Stimulated activated effector memory CD8-positive, alpha-beta T cell treated with anti-CD3 and anti-CD28 coated beads, Interleukin-12 subunit alpha, Interleukin-12 subunit beta, amount 100 ng/mL, for 72 hours (primary cell): ENCODE measurements around the gene NKX6-2.

Experiments
- ATAC-seq: fragments of 150-1000 bp; cut with Tn5 transposase; 2 replicates; pipeline ENCODE4 v1.10.0; 2021
- DNase-seq, 2 donors: peaks; one replicate each; pipeline ENCODE4 v3.0.0; 2021 to 2022; ENCODE audit warnings: low spot score in 2 of 2
- H3K27ac Mint-ChIP-seq: one replicate; pipeline ENCODE4 v1.8.0; 2022; ENCODE audit warnings: mild to moderate bottlenecking, mixed read lengths
- H3K36me3 Mint-ChIP-seq: one replicate; pipeline ENCODE4 v1.8.0; 2022; ENCODE audit warnings: mild to moderate bottlenecking, mixed read lengths
- H3K4me1 Mint-ChIP-seq: one replicate; pipeline ENCODE4 v1.8.0; 2022; ENCODE audit warnings: mixed read lengths
- H3K4me3 Mint-ChIP-seq: one replicate; pipeline ENCODE4 v1.8.0; 2022; ENCODE audit warnings: mild to moderate bottlenecking, mixed read lengths
- H3K9me3 Mint-ChIP-seq: one replicate; pipeline ENCODE4 v1.8.0; 2022; ENCODE audit warnings: mixed read lengths

NKX6-2 gene

GRCh38 chr10:132762267-132762666 lies 23.7 kb downstream of the NKX6-2 start:
- Mint-ChIP-seq H3K27ac (no peak overlapping the region), H3K4me3 (no peak overlapping the region), H3K4me1 (peaks cover 5% of the 10 kb centered on the region), H3K36me3 (no peaks in the 10 kb centered on the region), H3K9me3 (no peaks in the 10 kb centered on the region)
- DNase-seq = no peak
- no peak for ATAC-seq

GRCh38 chr10:132761395-132762060 lies 24.4 kb downstream of the NKX6-2 start:
- no peak overlapping the region for H3K4me3 Mint-ChIP-seq
- ATAC-seq (no peak), DNase-seq (no peak)
- no peaks in the 10 kb centered on the region for H3K9me3 Mint-ChIP-seq
- peaks cover 5% of the 10 kb centered on the region for H3K4me1 Mint-ChIP-seq
- H3K36me3 Mint-ChIP-seq = no peaks in the 10 kb centered on the region
- H3K27ac Mint-ChIP-seq = no peak overlapping the region

- no peak for ATAC-seq
- Mint-ChIP-seq H3K27ac (no peak overlapping the region), H3K4me3 (no peak overlapping the region), H3K9me3 (no peaks in the 10 kb centered on the region), H3K36me3 (peaks cover 6% of the 10 kb centered on the region), H3K4me1 (peaks cover under 1% of the 10 kb centered on the region)
- DNase-seq = no peak
Measured at GRCh38 chr10:132758865-132759264, 27.1 kb downstream of the NKX6-2 start.

- no peaks in the 10 kb centered on the region for H3K4me1 Mint-ChIP-seq
- H3K4me3 Mint-ChIP-seq = no peak overlapping the region
- ATAC-seq (no peak), DNase-seq (no peak)
- no peaks in the 10 kb centered on the region for H3K9me3 Mint-ChIP-seq
- peaks cover 6% of the 10 kb centered on the region for H3K36me3 Mint-ChIP-seq
- no peak overlapping the region for H3K27ac Mint-ChIP-seq
Measured at GRCh38 chr10:132757171-132757570, 28.8 kb downstream of the NKX6-2 start.

GRCh38 chr10:132756591-132756990 lies 29.4 kb downstream of the NKX6-2 start:
- DNase-seq = no peak
- H3K9me3 Mint-ChIP-seq = no peaks in the 10 kb centered on the region
- no peak overlapping the region for H3K4me3 Mint-ChIP-seq
- peaks cover 6% of the 10 kb centered on the region for H3K36me3 Mint-ChIP-seq
- no peak overlapping the region for H3K27ac Mint-ChIP-seq
- no peaks in the 10 kb centered on the region for H3K4me1 Mint-ChIP-seq
- ATAC-seq = no peak

- no peak for ATAC-seq
- H3K36me3 Mint-ChIP-seq = peaks cover 6% of the 10 kb centered on the region
Measured at GRCh38 chr10:132755166-132755711, 30.7 kb downstream of the NKX6-2 start.

GRCh38 chr10:132754071-132754470 lies 31.9 kb downstream of the NKX6-2 start:
- no peak for DNase-seq
- H3K4me1 Mint-ChIP-seq = no peaks in the 10 kb centered on the region
- H3K9me3 Mint-ChIP-seq = no peaks in the 10 kb centered on the region
- H3K36me3 Mint-ChIP-seq = peaks cover 6% of the 10 kb centered on the region
- no peak overlapping the region for H3K4me3 Mint-ChIP-seq
- no peak for ATAC-seq
- H3K27ac Mint-ChIP-seq = no peak overlapping the region

More at GRCh38 chr10:132755166-132755711, 30.7 kb downstream of the NKX6-2 start:
- Mint-ChIP-seq H3K4me1 (no peaks in the 10 kb centered on the region), H3K9me3 (no peaks in the 10 kb centered on the region), H3K4me3 (no peak overlapping the region), H3K27ac (no peak overlapping the region)
- DNase-seq = no peak

GRCh38 chr10:132753596-132753995 lies 32.4 kb downstream of the NKX6-2 start:
- Mint-ChIP-seq H3K4me3 (no peak overlapping the region), H3K27ac (no peak overlapping the region), H3K9me3 (no peaks in the 10 kb centered on the region), H3K4me1 (no peaks in the 10 kb centered on the region), H3K36me3 (peaks cover 6% of the 10 kb centered on the region)
- ATAC-seq = no peak
- DNase-seq = no peak

GRCh38 chr10:132752961-132753360 lies 33.0 kb downstream of the NKX6-2 start:
- Mint-ChIP-seq H3K36me3 (peaks cover 10% of the 10 kb centered on the region), H3K4me3 (no peak overlapping the region), H3K4me1 (no peaks in the 10 kb centered on the region), H3K9me3 (no peaks in the 10 kb centered on the region), H3K27ac (no peak overlapping the region)
- DNase-seq (no peak), ATAC-seq (no peak)

- ATAC-seq (no peak), DNase-seq (no peak)
- no peak overlapping the region for H3K4me3 Mint-ChIP-seq
- peaks cover 11% of the 10 kb centered on the region for H3K36me3 Mint-ChIP-seq
- no peak overlapping the region for H3K27ac Mint-ChIP-seq
- H3K4me1 Mint-ChIP-seq = no peaks in the 10 kb centered on the region
- H3K9me3 Mint-ChIP-seq = no peaks in the 10 kb centered on the region
Measured at GRCh38 chr10:132752378-132752777, 33.6 kb downstream of the NKX6-2 start.

- no peaks in the 10 kb centered on the region for H3K4me1 Mint-ChIP-seq
- no peak overlapping the region for H3K4me3 Mint-ChIP-seq
- DNase-seq (no peak), ATAC-seq (no peak)
- H3K36me3 Mint-ChIP-seq = peaks cover 11% of the 10 kb centered on the region
- no peaks in the 10 kb centered on the region for H3K9me3 Mint-ChIP-seq
- H3K27ac Mint-ChIP-seq = no peak overlapping the region
Measured at GRCh38 chr10:132750936-132751335, 35.0 kb downstream of the NKX6-2 start.

- H3K27ac Mint-ChIP-seq = no peak overlapping the region
- no peaks in the 10 kb centered on the region for H3K4me1 Mint-ChIP-seq
- peaks cover 6% of the 10 kb centered on the region for H3K36me3 Mint-ChIP-seq
- no peak overlapping the region for H3K4me3 Mint-ChIP-seq
- H3K9me3 Mint-ChIP-seq = no peaks in the 10 kb centered on the region
- DNase-seq = no peak
- ATAC-seq = no peak
Measured at GRCh38 chr10:132749371-132749795, 36.6 kb downstream of the NKX6-2 start.

- ATAC-seq = no peak
- no peak for DNase-seq
- H3K9me3 Mint-ChIP-seq = no peaks in the 10 kb centered on the region
- no peak overlapping the region for H3K4me3 Mint-ChIP-seq
- H3K36me3 Mint-ChIP-seq = peaks cover 6% of the 10 kb centered on the region
- no peak overlapping the region for H3K27ac Mint-ChIP-seq
- no peaks in the 10 kb centered on the region for H3K4me1 Mint-ChIP-seq
Measured at GRCh38 chr10:132748545-132749370, 37.2 kb downstream of the NKX6-2 start.

- Mint-ChIP-seq H3K4me3 (no peak overlapping the region), H3K9me3 (no peaks in the 10 kb centered on the region), H3K36me3 (peaks cover 6% of the 10 kb centered on the region), H3K4me1 (no peaks in the 10 kb centered on the region), H3K27ac (no peak overlapping the region)
- DNase-seq = no peak
- no peak for ATAC-seq
Measured at GRCh38 chr10:132748135-132748534, 37.8 kb downstream of the NKX6-2 start.

GRCh38 chr10:132746801-132747625 lies 38.9 kb downstream of the NKX6-2 start:
- Mint-ChIP-seq H3K27ac (no peak overlapping the region), H3K4me3 (no peak overlapping the region), H3K9me3 (no peaks in the 10 kb centered on the region), H3K4me1 (no peaks in the 10 kb centered on the region), H3K36me3 (peaks cover 6% of the 10 kb centered on the region)
- ATAC-seq = no peak
- DNase-seq = no peak
